ENCODE results near the gene SMG5.
A peak's percentile ranks its signal among the peaks of the same experiment; 100 is the strongest.
"Not testable (repeated sequence)": the region's sequence is repeated elsewhere in the genome, so short reads cannot be mapped to it uniquely, and the experiment has no call there.

Gene SMG5

GRCh38 chr1:156282479-156283222 is at the start of gene SMG5:
SMG5 (minus strand) TSS chr1:156282825; CDS start chr1:156282680, 145 bp downstream.
- peak; percentile 90 to 95 (median 94) for DNase-seq (ENCODE audit: low read depth in 2 of 3, low spot score in 1 of 3)

GRCh38 chr1:156323179-156323578 is 40.6 kb upstream of the SMG5 start:
- not testable (repeated sequence) for DNase-seq (ENCODE audit: low read depth in 2 of 3, low spot score in 1 of 3)

GRCh38 chr1:156320560-156320959 is 37.9 kb upstream of the SMG5 start:
- no peak for DNase-seq (ENCODE audit: low read depth in 2 of 3, low spot score in 1 of 3)

GRCh38 chr1:156319664-156320063 is 37.0 kb upstream of the SMG5 start:
- peak in 1 of 3 donors; percentile 28 for DNase-seq (ENCODE audit: low read depth in 2 of 3, low spot score in 1 of 3)

- no peak for DNase-seq (ENCODE audit: low read depth in 2 of 3, low spot score in 1 of 3)
Measured at GRCh38 chr1:156316909-156317308, 34.3 kb upstream of the SMG5 start.

GRCh38 chr1:156310962-156311361 is 28.3 kb upstream of the SMG5 start:
- DNase-seq (ENCODE audit: low read depth in 2 of 3, low spot score in 1 of 3): no peak

GRCh38 chr1:156308078-156308477 is 25.5 kb upstream of the SMG5 start:
- no peak for DNase-seq (ENCODE audit: low read depth in 2 of 3, low spot score in 1 of 3)

- no peak for DNase-seq (ENCODE audit: low read depth in 2 of 3, low spot score in 1 of 3)
Measured at GRCh38 chr1:156305215-156305614, 22.6 kb upstream of the SMG5 start.

GRCh38 chr1:156303241-156303640 is 20.6 kb upstream of the SMG5 start:
- no peak for DNase-seq (ENCODE audit: low read depth in 2 of 3, low spot score in 1 of 3)

GRCh38 chr1:156298852-156299357 is 16.3 kb upstream of the SMG5 start, which contains the start of gene VHLL:
VHLL (minus strand) TSS chr1:156299307; CDS start chr1:156299189, 118 bp downstream.
- DNase-seq (ENCODE audit: low read depth in 2 of 3, low spot score in 1 of 3): no peak

GRCh38 chr1:156295391-156295947 is 12.8 kb upstream of the SMG5 start, which contains the start of gene GLMP:
GLMP (minus strand) TSS chr1:156295679; CDS start chr1:156295645, 34 bp downstream.
- DNase-seq (ENCODE audit: low read depth in 2 of 3, low spot score in 1 of 3): peak; percentile 21 to 47 (median 43)

- DNase-seq (ENCODE audit: low read depth in 2 of 3, low spot score in 1 of 3): no peak
Measured at GRCh38 chr1:156293895-156294294, 11.3 kb upstream of the SMG5 start.

- no peak for DNase-seq (ENCODE audit: low read depth in 2 of 3, low spot score in 1 of 3)
Measured at GRCh38 chr1:156293098-156293434, 10.4 kb upstream of the SMG5 start.

GRCh38 chr1:156291226-156292061 is 8.8 kb upstream of the SMG5 start:
- no peak for DNase-seq (ENCODE audit: low read depth in 2 of 3, low spot score in 1 of 3)

GRCh38 chr1:156289857-156290256 is 7.2 kb upstream of the SMG5 start:
- no peak for DNase-seq (ENCODE audit: low read depth in 2 of 3, low spot score in 1 of 3)

GRCh38 chr1:156286061-156286460 is 3.4 kb upstream of the SMG5 start:
- DNase-seq (ENCODE audit: low read depth in 2 of 3, low spot score in 1 of 3): no peak

- no peak for DNase-seq (ENCODE audit: low read depth in 2 of 3, low spot score in 1 of 3)
Measured at GRCh38 chr1:156285437-156285836, 2.8 kb upstream of the SMG5 start.

GRCh38 chr1:156284757-156285156 is 2.1 kb upstream of the SMG5 start:
- no peak for DNase-seq (ENCODE audit: low read depth in 2 of 3, low spot score in 1 of 3)

GRCh38 chr1:156284112-156284511 is 1.5 kb upstream of the SMG5 start, which contains the start of gene TMEM79:
TMEM79 (plus strand) TSS chr1:156284325; CDS start chr1:156285227, 902 bp downstream.
- DNase-seq (ENCODE audit: low read depth in 2 of 3, low spot score in 1 of 3): no peak

GRCh38 chr1:156283521-156283920 is 896 bp upstream of the SMG5 start:
- no peak for DNase-seq (ENCODE audit: low read depth in 2 of 3, low spot score in 1 of 3)

- peak; percentile 16 to 36 (median 21) for DNase-seq (ENCODE audit: low read depth in 2 of 3, low spot score in 1 of 3)
Measured at GRCh38 chr1:156281693-156282478, 739 bp downstream of the SMG5 start.
